ENCODE data around the gene NOS3.

The NOS3 gene

GRCh38 chr7:151057989-151058780 lies 67.4 kb downstream of the NOS3 start (continued):
- no peak for TF ChIP-seq ZNF311 (tag by site-specific recombination; IDR thresholded peaks at IDR 0.05; ENCODE audit: borderline replicate concordance)
- TF ChIP-seq, protein P1, sequence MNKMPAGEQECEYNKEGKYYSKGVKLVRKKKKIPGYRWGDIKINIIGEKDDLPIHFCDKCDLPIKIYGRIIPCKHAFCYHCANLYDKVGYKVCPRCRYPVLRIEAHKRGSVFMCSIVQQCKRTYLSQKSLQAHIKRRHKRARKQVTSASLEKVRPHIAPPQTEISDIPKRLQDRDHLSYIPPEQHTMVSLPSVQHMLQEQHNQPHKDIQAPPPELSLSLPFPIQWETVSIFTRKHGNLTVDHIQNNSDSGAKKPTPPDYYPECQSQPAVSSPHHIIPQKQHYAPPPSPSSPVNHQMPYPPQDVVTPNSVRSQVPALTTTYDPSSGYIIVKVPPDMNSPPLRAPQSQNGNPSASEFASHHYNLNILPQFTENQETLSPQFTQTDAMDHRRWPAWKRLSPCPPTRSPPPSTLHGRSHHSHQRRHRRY (tag by site-specific recombination; IDR thresholded peaks at IDR 0.05), result no peak
- TF ChIP-seq ZNF426 (tag by site-specific recombination; IDR thresholded peaks at IDR 0.05), result no peak
- TF ChIP-seq ZNF560 (tag by site-specific recombination; IDR thresholded peaks at IDR 0.05; ENCODE audit: borderline replicate concordance), result no peak
- no peak for TF ChIP-seq ZNF146 (tag by site-specific recombination; IDR thresholded peaks at IDR 0.05)
- peak; percentile 83 for TF ChIP-seq SP2 (tag by site-specific recombination; IDR thresholded peaks at IDR 0.05)
- no peak for TF ChIP-seq ZNF302 (tag by site-specific recombination; IDR thresholded peaks at IDR 0.05; ENCODE audit: low read depth)
- TF ChIP-seq ZBTB44 (tag by site-specific recombination; IDR thresholded peaks at IDR 0.05), result no peak
- TF ChIP-seq, protein P2, sequence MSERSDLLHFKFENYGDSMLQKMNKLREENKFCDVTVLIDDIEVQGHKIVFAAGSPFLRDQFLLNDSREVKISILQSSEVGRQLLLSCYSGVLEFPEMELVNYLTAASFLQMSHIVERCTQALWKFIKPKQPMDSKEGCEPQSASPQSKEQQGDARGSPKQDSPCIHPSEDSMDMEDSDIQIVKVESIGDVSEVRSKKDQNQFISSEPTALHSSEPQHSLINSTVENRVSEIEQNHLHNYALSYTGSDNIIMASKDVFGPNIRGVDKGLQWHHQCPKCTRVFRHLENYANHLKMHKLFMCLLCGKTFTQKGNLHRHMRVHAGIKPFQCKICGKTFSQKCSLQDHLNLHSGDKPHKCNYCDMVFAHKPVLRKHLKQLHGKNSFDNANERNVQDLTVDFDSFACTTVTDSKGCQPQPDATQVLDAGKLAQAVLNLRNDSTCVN (tag by site-specific recombination; optimal IDR thresholded peaks at IDR 0.05), result peak; percentile 75
- TF ChIP-seq ZNF16 (tag by site-specific recombination; IDR thresholded peaks at IDR 0.05; ENCODE audit: low read depth), result no peak
- TF ChIP-seq EGR2 (tag by site-specific recombination; IDR thresholded peaks at IDR 0.05; ENCODE audit: low read depth), result 0 out of 2 replicates have a peak, but pooled peaks have one; percentile 4
- TF ChIP-seq ZNF624 (tag by site-specific recombination; IDR thresholded peaks at IDR 0.05), result no peak
- TF ChIP-seq ZBTB7A (tag by site-specific recombination; IDR thresholded peaks at IDR 0.05; ENCODE audit: low read depth), result peak; percentile 63; the same call in 1 of the 2 replicates
- no peak for TF ChIP-seq ZNF416 (tag by site-specific recombination; IDR thresholded peaks at IDR 0.05)
- TF ChIP-seq PATZ1 (tag by site-specific recombination; IDR thresholded peaks at IDR 0.05), result peak; percentile 82
- no peak for TF ChIP-seq SCRT1 (tag by site-specific recombination; IDR thresholded peaks at IDR 0.05; ENCODE audit: borderline replicate concordance)
- peak; percentile 30; the same call in 1 of the 2 replicates for TF ChIP-seq ZNF561 (tag by site-specific recombination; IDR thresholded peaks at IDR 0.05; ENCODE audit: borderline replicate concordance)
- no peak for TF ChIP-seq YY1 (tag by site-specific recombination; IDR thresholded peaks at IDR 0.05)
- no peak for TF ChIP-seq AEBP2 (tag by site-specific recombination; IDR thresholded peaks at IDR 0.05; ENCODE audit: borderline replicate concordance)
- TF ChIP-seq GLIS1 (tag by site-specific recombination; IDR thresholded peaks at IDR 0.05), result peak; percentile 43
- TF ChIP-seq, protein P3, sequence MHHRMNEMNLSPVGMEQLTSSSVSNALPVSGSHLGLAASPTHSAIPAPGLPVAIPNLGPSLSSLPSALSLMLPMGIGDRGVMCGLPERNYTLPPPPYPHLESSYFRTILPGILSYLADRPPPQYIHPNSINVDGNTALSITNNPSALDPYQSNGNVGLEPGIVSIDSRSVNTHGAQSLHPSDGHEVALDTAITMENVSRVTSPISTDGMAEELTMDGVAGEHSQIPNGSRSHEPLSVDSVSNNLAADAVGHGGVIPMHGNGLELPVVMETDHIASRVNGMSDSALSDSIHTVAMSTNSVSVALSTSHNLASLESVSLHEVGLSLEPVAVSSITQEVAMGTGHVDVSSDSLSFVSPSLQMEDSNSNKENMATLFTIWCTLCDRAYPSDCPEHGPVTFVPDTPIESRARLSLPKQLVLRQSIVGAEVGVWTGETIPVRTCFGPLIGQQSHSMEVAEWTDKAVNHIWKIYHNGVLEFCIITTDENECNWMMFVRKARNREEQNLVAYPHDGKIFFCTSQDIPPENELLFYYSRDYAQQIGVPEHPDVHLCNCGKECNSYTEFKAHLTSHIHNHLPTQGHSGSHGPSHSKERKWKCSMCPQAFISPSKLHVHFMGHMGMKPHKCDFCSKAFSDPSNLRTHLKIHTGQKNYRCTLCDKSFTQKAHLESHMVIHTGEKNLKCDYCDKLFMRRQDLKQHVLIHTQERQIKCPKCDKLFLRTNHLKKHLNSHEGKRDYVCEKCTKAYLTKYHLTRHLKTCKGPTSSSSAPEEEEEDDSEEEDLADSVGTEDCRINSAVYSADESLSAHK (tag by site-specific recombination; IDR thresholded peaks at IDR 0.05), result peak; percentile 55; the same call in 1 of the 2 replicates
- TF ChIP-seq ZNF292 (tag by site-specific recombination; IDR thresholded peaks at IDR 0.05; ENCODE audit: borderline replicate concordance, low read depth), result no peak
- peak; percentile 73 for TF ChIP-seq ZBTB8A (tag by site-specific recombination; IDR thresholded peaks at IDR 0.05)
- TF ChIP-seq BCL11A (tag by site-specific recombination; IDR thresholded peaks at IDR 0.05; ENCODE audit: low read depth), result peak; percentile 77
- no peak for TF ChIP-seq ZNF266 (tag by site-specific recombination; IDR thresholded peaks at IDR 0.05; ENCODE audit: low read depth)
- no peak for TF ChIP-seq ZNF404 (tag by site-specific recombination; IDR thresholded peaks at IDR 0.05)
- TF ChIP-seq, protein P4, sequence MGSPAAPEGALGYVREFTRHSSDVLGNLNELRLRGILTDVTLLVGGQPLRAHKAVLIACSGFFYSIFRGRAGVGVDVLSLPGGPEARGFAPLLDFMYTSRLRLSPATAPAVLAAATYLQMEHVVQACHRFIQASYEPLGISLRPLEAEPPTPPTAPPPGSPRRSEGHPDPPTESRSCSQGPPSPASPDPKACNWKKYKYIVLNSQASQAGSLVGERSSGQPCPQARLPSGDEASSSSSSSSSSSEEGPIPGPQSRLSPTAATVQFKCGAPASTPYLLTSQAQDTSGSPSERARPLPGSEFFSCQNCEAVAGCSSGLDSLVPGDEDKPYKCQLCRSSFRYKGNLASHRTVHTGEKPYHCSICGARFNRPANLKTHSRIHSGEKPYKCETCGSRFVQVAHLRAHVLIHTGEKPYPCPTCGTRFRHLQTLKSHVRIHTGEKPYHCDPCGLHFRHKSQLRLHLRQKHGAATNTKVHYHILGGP (tag by site-specific recombination; IDR thresholded peaks at IDR 0.05), result no peak

All from HEK293 (cell line).